GM23338 (cell line): ENCODE results near the gene CACNA2D2.

Experiments used
- CREB1 ChIP-seq: fragments of 250-450 bp; sonication (Bioruptor Pico); IDR thresholded peaks from 2 replicates; pipeline ENCODE4 v1.5.0; 2020; ENCODE audit warnings: low read depth, mild to moderate bottlenecking, moderate library complexity
- EZH2 ChIP-seq: fragments of 200-600 bp; sonication (generic); IDR thresholded peaks from one replicate; pipeline ENCODE4 v1.8.0; 2017; ENCODE audit warnings: antibody characterized with exemption, mild to moderate bottlenecking, low read depth; ENCODE audit not compliant: unreplicated experiment
- POLR2AphosphoS5 ChIP-seq: IDR thresholded peaks from 2 replicates; pipeline ENCODE4 v1.6.1; 2016; ENCODE audit warnings: antibody characterized with exemption, low read depth
- TF ChIP-seq, protein P1 (sequence below), 2 experiments: fragments of 200-600 bp in 1 of 2; sonication (generic) in 1 of 2; conservative IDR thresholded peaks; 2 replicates each; pipeline versions ENCODE4 v1.5.1 to v1.6.1; 2016 to 2017; ENCODE audit warnings: antibody characterized with exemption in 2 of 2, low read depth in 2 of 2, mild to moderate bottlenecking in 2 of 2, moderate library complexity in 1 of 2
- TF ChIP-seq, protein P2 (sequence below): fragments of 250-450 bp; sonication (Bioruptor Pico); IDR thresholded peaks from 2 replicates; pipeline ENCODE4 v1.5.0; 2020; ENCODE audit warnings: mild to moderate bottlenecking, moderate library complexity

DNA sequence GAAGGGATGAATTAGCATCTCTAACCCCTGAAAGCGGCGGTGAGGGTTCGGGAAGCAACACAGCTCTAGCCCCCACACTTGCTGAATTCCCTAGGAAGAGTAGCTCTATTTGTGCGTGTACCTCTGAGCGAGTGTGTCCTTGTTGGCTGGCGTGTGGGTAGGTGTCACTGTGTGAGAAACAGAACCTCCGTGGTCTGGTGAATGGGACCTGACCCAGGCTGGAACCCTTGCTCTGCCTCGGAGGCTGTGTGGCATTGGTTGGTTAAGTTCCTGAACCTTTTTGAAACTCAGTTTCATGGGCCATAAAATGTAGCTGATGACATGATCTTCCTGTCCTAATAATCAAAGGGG is 143.7 kb downstream of the CACNA2D2 start:
- TF ChIP-seq, protein P1, sequence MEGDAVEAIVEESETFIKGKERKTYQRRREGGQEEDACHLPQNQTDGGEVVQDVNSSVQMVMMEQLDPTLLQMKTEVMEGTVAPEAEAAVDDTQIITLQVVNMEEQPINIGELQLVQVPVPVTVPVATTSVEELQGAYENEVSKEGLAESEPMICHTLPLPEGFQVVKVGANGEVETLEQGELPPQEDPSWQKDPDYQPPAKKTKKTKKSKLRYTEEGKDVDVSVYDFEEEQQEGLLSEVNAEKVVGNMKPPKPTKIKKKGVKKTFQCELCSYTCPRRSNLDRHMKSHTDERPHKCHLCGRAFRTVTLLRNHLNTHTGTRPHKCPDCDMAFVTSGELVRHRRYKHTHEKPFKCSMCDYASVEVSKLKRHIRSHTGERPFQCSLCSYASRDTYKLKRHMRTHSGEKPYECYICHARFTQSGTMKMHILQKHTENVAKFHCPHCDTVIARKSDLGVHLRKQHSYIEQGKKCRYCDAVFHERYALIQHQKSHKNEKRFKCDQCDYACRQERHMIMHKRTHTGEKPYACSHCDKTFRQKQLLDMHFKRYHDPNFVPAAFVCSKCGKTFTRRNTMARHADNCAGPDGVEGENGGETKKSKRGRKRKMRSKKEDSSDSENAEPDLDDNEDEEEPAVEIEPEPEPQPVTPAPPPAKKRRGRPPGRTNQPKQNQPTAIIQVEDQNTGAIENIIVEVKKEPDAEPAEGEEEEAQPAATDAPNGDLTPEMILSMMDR (conservative IDR thresholded peaks at IDR 0.05; ENCODE audit: low read depth in 2 of 2): no peak
- TF ChIP-seq EZH2 (no peak), CREB1 (no peak), POLR2AphosphoS5 (peak; percentile 14; the same call in 1 of the 2 replicates)
- TF ChIP-seq, protein P2, sequence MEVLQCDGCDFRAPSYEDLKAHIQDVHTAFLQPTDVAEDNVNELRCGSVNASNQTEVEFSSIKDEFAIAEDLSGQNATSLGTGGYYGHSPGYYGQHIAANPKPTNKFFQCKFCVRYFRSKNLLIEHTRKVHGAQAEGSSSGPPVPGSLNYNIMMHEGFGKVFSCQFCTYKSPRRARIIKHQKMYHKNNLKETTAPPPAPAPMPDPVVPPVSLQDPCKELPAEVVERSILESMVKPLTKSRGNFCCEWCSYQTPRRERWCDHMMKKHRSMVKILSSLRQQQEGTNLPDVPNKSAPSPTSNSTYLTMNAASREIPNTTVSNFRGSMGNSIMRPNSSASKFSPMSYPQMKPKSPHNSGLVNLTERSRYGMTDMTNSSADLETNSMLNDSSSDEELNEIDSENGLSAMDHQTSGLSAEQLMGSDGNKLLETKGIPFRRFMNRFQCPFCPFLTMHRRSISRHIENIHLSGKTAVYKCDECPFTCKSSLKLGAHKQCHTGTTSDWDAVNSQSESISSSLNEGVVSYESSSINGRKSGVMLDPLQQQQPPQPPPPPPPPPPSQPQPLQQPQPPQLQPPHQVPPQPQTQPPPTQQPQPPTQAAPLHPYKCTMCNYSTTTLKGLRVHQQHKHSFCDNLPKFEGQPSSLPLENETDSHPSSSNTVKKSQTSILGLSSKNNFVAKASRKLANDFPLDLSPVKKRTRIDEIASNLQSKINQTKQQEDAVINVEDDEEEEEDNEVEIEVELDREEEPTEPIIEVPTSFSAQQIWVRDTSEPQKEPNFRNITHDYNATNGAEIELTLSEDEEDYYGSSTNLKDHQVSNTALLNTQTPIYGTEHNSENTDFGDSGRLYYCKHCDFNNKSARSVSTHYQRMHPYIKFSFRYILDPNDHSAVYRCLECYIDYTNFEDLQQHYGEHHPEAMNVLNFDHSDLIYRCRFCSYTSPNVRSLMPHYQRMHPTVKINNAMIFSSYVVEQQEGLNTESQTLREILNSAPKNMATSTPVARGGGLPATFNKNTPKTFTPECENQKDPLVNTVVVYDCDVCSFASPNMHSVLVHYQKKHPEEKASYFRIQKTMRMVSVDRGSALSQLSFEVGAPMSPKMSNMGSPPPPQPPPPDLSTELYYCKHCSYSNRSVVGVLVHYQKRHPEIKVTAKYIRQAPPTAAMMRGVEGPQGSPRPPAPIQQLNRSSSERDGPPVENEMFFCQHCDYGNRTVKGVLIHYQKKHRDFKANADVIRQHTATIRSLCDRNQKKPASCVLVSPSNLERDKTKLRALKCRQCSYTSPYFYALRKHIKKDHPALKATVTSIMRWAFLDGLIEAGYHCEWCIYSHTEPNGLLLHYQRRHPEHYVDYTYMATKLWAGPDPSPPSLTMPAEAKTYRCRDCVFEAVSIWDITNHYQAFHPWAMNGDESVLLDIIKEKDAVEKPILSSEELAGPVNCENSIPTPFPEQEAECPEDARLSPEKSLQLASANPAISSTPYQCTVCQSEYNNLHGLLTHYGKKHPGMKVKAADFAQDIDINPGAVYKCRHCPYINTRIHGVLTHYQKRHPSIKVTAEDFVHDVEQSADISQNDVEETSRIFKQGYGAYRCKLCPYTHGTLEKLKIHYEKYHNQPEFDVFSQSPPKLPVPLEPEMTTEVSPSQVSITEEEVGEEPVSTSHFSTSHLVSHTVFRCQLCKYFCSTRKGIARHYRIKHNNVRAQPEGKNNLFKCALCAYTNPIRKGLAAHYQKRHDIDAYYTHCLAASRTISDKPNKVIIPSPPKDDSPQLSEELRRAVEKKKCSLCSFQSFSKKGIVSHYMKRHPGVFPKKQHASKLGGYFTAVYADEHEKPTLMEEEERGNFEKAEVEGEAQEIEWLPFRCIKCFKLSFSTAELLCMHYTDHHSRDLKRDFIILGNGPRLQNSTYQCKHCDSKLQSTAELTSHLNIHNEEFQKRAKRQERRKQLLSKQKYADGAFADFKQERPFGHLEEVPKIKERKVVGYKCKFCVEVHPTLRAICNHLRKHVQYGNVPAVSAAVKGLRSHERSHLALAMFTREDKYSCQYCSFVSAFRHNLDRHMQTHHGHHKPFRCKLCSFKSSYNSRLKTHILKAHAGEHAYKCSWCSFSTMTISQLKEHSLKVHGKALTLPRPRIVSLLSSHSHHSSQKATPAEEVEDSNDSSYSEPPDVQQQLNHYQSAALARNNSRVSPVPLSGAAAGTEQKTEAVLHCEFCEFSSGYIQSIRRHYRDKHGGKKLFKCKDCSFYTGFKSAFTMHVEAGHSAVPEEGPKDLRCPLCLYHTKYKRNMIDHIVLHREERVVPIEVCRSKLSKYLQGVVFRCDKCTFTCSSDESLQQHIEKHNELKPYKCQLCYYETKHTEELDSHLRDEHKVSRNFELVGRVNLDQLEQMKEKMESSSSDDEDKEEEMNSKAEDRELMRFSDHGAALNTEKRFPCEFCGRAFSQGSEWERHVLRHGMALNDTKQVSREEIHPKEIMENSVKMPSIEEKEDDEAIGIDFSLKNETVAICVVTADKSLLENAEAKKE: no peak
